Measurements from ENCODE around the gene PPFIA2. TPM values are rescaled to one million over a fixed set of nuclear protein-coding genes. Genes with fewer than 3 reads are reported as not detected.
A peak's percentile ranks its signal among the peaks of the same experiment; 100 is the strongest.

The PPFIA2 gene
- total RNA-seq (ENCODE audit: unreplicated experiment) = not detected
- long read RNA-seq = 0 reads

- DNase-seq (ENCODE audit: low spot score) = peak; percentile 18
- no peak for TF ChIP-seq CTCF (IDR thresholded peaks at IDR 0.05; ENCODE audit: unreplicated experiment)
- peak within 1 kb of the TSS; percentile 87 for H3K4me3 Mint-ChIP-seq (ENCODE audit: unreplicated experiment)
- H3K27me3 Mint-ChIP-seq (ENCODE audit: unreplicated experiment) = peaks cover 7% of the 10 kb centered on the region
- H3K9me3 Mint-ChIP-seq (ENCODE audit: unreplicated experiment) = no peaks in the 10 kb centered on the region
- peaks cover 7% of the 10 kb centered on the region for H3K4me1 Mint-ChIP-seq (ENCODE audit: unreplicated experiment)
- no peak within 1 kb of the TSS for H3K27ac Mint-ChIP-seq (ENCODE audit: unreplicated experiment)
- H3K36me3 Mint-ChIP-seq (ENCODE audit: low read depth, unreplicated experiment) = no peaks in the 10 kb centered on the region
Observed at GRCh38 chr12:81759190-81760051, at the start of gene PPFIA2. TSS of gene PPFIA2 (minus strand) at chr12:81759350.

GRCh38 chr12:81800298-81801148, 41.4 kb upstream of the PPFIA2 start:
- Mint-ChIP-seq H3K4me1 (ENCODE audit: unreplicated experiment) (peaks cover 9% of the 10 kb centered on the region), H3K36me3 (ENCODE audit: low read depth, unreplicated experiment) (no peaks in the 10 kb centered on the region), H3K4me3 (ENCODE audit: unreplicated experiment) (no peak overlapping the region), H3K9me3 (ENCODE audit: unreplicated experiment) (no peaks in the 10 kb centered on the region), H3K27me3 (ENCODE audit: unreplicated experiment) (no peaks in the 10 kb centered on the region), H3K27ac (ENCODE audit: unreplicated experiment) (no peak overlapping the region)
- DNase-seq (ENCODE audit: low spot score) = no peak
- no peak for TF ChIP-seq CTCF (IDR thresholded peaks at IDR 0.05; ENCODE audit: unreplicated experiment)

- Mint-ChIP-seq H3K36me3 (ENCODE audit: low read depth, unreplicated experiment) (no peaks in the 10 kb centered on the region), H3K4me3 (ENCODE audit: unreplicated experiment) (no peak overlapping the region), H3K27me3 (ENCODE audit: unreplicated experiment) (no peaks in the 10 kb centered on the region), H3K4me1 (ENCODE audit: unreplicated experiment) (peaks cover 9% of the 10 kb centered on the region), H3K9me3 (ENCODE audit: unreplicated experiment) (no peaks in the 10 kb centered on the region), H3K27ac (ENCODE audit: unreplicated experiment) (no peak overlapping the region)
- DNase-seq (ENCODE audit: low spot score) = no peak
- no peak for TF ChIP-seq CTCF (IDR thresholded peaks at IDR 0.05; ENCODE audit: unreplicated experiment)
Observed at GRCh38 chr12:81798294-81798693, 39.1 kb upstream of the PPFIA2 start.

GRCh38 chr12:81797100-81797499, 38.0 kb upstream of the PPFIA2 start:
- H3K27me3 Mint-ChIP-seq (ENCODE audit: unreplicated experiment) = no peaks in the 10 kb centered on the region

More at GRCh38 chr12:81797100-81797499, 38.0 kb upstream of the PPFIA2 start:
- TF ChIP-seq CTCF (IDR thresholded peaks at IDR 0.05; ENCODE audit: unreplicated experiment) = peak; percentile 77
- DNase-seq (ENCODE audit: low spot score) = no peak
- Mint-ChIP-seq H3K4me3 (ENCODE audit: unreplicated experiment) (no peak overlapping the region), H3K36me3 (ENCODE audit: low read depth, unreplicated experiment) (no peaks in the 10 kb centered on the region), H3K9me3 (ENCODE audit: unreplicated experiment) (no peaks in the 10 kb centered on the region), H3K4me1 (ENCODE audit: unreplicated experiment) (peaks cover 9% of the 10 kb centered on the region), H3K27ac (ENCODE audit: unreplicated experiment) (no peak overlapping the region)

Measured in endothelial cell (in vitro differentiated cells).